Measurements from ENCODE around the gene SCGN. TPM values are rescaled to one million over a fixed set of nuclear protein-coding genes. Genes with fewer than 3 reads are reported as not detected.

The SCGN gene
- total and polyA plus RNA-seq, 9 of the 15 experiments (the other 6 are each of a cell fraction or from before 2014, with no cell fraction given): not detected

GRCh38 chr6:25628471-25629197 is 23.4 kb upstream of the SCGN start:
- POLR2A ChIA-PET: interaction anchor here (0.5 to 1.4 kb wide), 3 partner anchors 13 to 240 kb away, joined by 3 read pairs; no protein-coding TSS in a partner anchor
- no peak overlapping the region for H2AFZ ChIP-seq (ENCODE audit: low read depth, low read length)
- peaks cover 2 to 10% of the 10 kb centered on the region in 2 experiments; a peak in 2 of 5 replicates for H3K27me3 ChIP-seq (ENCODE audit: control insufficient read depth in 2 of 2, insufficient read depth in 2 of 2, low read length in 2 of 2)
- ATAC-seq: no peak
- no peak overlapping the region for H3K27ac ChIP-seq (ENCODE audit: extremely low read depth, low read depth, low read length)
- no peak for DNase-seq (ENCODE audit: extremely low read depth in 1 of 4, low spot score in 3 of 4)
- FAIRE-seq: no peak
- H3K4me3 ChIP-seq: no peak overlapping the region
- H3K4me1 ChIP-seq (replicated peaks in 1 of 2; ENCODE audit: control insufficient read depth in 2 of 2, insufficient read depth in 2 of 2, low read length in 2 of 2): no peaks in the 10 kb centered on the region
- no peaks in the 10 kb centered on the region for H3K79me2 ChIP-seq (ENCODE audit: control insufficient read depth, insufficient read depth, low read length)
- CTCF ChIA-PET (ENCODE audit: low intra/inter-chr PET ratio): no interaction called here
- no peak overlapping the region for H3K9ac ChIP-seq (ENCODE audit: insufficient read depth in 1 of 2, low read depth in 2 of 2, low read length in 2 of 2)
- no peak overlapping the region for H3K4me2 ChIP-seq (ENCODE audit: insufficient read depth, low read length)
- in situ Hi-C loops (cut with MboI) (no loop called here), intact Hi-C loops (cut with micrococcal nuclease) (no loop called here)
- 0% methylated on average over 4 of the region's 4 CpGs for WGBS (ENCODE audit: insufficient coverage, low coverage, missing lambda C conversion rate)
- no peaks in the 10 kb centered on the region for H3K9me1 ChIP-seq (ENCODE audit: control insufficient read depth, insufficient read depth, low read length)
- TF ChIP-seq VEZF1 (CRISPR knock-in tag; IDR thresholded peaks at IDR 0.05) (no peak), DMBX1 (CRISPR knock-in tag; IDR thresholded peaks at IDR 0.05; ENCODE audit: borderline replicate concordance) (no peak), THAP12 (CRISPR knock-in tag; IDR thresholded peaks at IDR 0.05) (no peak)
- no peaks in the 10 kb centered on the region for H3K36me3 ChIP-seq (ENCODE audit: control insufficient read depth, insufficient read depth, low read length)
- H4K20me1 ChIP-seq (replicated peaks; ENCODE audit: control insufficient read depth, insufficient read depth, low read length): 0 out of 2 replicates have a peak, but pooled peaks cover 3% of the 10 kb centered on the region
- BruUV-seq (replicated peaks): no TSS peak
- no peaks in the 10 kb centered on the region for H3K9me3 ChIP-seq (replicated peaks; ENCODE audit: control insufficient read depth, insufficient read depth, low read depth, low read length)

All from K562 (cell line).